Ishikawa (cell line): ENCODE data around the gene DRGX.

Experiments used
- CEBPB ChIP-seq: IDR thresholded peaks from 2 replicates; pipeline ENCODE4 v1.6.1; 2012
- MAX ChIP-seq: IDR thresholded peaks from 2 replicates; pipeline ENCODE4 v1.6.1; 2012
- NFIC ChIP-seq: IDR thresholded peaks from 2 replicates; pipeline ENCODE4 v1.6.1; 2012
- RAD21 ChIP-seq: IDR thresholded peaks from 2 replicates; pipeline ENCODE4 v1.6.1; 2012; ENCODE audit warnings: low read depth
- YY1 ChIP-seq: IDR thresholded peaks from 2 replicates; pipeline ENCODE4 v1.6.1; 2012; ENCODE audit warnings: low read depth

DNA sequence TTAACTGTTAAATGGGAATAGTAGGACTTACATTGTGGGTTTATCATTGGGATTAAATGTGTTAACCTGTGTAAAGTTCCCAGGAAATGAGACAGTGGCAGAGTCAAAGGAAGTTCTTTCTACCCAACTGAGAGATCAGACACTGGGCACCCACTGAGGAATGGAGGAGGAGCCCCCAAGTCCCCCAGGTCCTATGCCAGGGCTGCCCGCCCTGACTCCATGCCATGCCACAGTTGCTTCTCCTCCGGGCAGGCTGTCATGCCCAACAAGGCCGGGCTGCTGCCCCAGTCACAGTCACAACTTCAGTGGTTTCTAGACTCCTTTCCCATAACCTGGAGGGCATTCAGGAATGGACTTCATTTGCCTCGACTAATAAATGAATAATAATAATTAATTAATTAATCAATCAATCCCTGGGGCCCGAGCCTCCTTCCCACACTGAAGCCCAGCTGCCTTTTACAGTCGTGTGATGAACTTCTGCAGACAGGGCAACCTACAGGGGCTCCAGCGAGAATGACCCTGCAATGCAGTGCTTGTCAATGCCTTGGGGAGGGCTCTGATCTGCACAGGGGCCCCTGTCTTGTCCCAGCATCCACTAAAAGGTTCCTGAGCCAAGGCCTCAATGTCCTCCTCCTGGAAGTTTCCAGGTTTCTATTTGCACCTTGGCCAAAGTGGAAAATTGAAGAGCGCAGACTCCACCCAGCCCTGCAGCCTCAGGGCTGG lies 32.4 kb downstream of the DRGX start:
- TF ChIP-seq MAX (no peak), RAD21 (no peak), NFIC (no peak), CEBPB (no peak), YY1 (no peak)
